Mesodermal cell (in vitro differentiated cells): ENCODE data around the gene POU2F1.

Experiments
- H3K27ac ChIP-seq: 2 replicates; pipeline ENCODE4 v1.7.0; 2013; ENCODE audit warnings: mild to moderate bottlenecking, low read depth, low read length, moderate library complexity; ENCODE audit not compliant: severe bottlenecking
- H3K36me3 ChIP-seq: 2 replicates; pipeline ENCODE4 v1.7.1; 2013; ENCODE audit warnings: mild to moderate bottlenecking, low read length, moderate library complexity; ENCODE audit not compliant: control insufficient read depth, insufficient read depth
- H3K4me1 ChIP-seq: one replicate; pipeline ENCODE4 v1.7.1; 2013; ENCODE audit warnings: mild to moderate bottlenecking, low read length; ENCODE audit not compliant: insufficient read depth, control insufficient read depth, poor library complexity, severe bottlenecking
- H3K4me3 ChIP-seq: 2 replicates; pipeline ENCODE4 v1.7.0; 2013; ENCODE audit warnings: low read length, control low read depth, mild to moderate bottlenecking; ENCODE audit not compliant: insufficient read depth, poor library complexity, severe bottlenecking; ENCODE audit errors: extremely low read depth
- H3K9me3 ChIP-seq: 2 replicates; pipeline ENCODE4 v1.7.1; 2013; ENCODE audit warnings: mild to moderate bottlenecking, low read length, moderate library complexity; ENCODE audit not compliant: control insufficient read depth
- WGBS, 2 experiments: methylation state at CpG; one replicate each; pipeline ENCODE4 v1.1.5; 2013; ENCODE audit warnings: missing lambda C conversion rate in 2 of 2; ENCODE audit not compliant: insufficient coverage in 2 of 2; 5-methylcytosine and 5-hydroxymethylcytosine counted together

The POU2F1 gene

DNA sequence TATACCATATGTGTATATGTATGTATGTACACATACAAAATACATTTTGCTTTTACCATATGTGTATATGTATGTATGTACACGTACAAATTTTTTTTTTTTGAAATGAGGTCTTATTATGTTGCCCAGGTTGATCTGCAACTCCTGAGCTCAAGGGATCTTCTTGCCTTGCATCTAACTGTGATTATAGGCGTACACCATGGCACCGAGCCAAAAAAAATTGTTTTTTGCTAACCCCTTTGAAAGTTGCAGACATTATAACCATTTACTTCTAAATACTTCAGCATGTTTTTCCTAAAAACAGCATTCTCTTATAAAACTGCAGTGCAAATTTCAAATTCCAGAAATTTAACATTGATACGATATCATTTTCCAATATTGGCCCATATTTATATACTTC lies 147.0 kb downstream of the POU2F1 start:
- Histone ChIP-seq H3K4me1 (no peaks in the 10 kb centered on the region), H3K4me3 (no peak overlapping the region), H3K27ac (no peak overlapping the region), H3K9me3 (no peaks in the 10 kb centered on the region), H3K36me3 (peaks cover 17% of the 10 kb centered on the region)
- WGBS, 2 experiments: 96 to 100% methylated on average over 2 to 4 of the region's 4 CpGs

DNA sequence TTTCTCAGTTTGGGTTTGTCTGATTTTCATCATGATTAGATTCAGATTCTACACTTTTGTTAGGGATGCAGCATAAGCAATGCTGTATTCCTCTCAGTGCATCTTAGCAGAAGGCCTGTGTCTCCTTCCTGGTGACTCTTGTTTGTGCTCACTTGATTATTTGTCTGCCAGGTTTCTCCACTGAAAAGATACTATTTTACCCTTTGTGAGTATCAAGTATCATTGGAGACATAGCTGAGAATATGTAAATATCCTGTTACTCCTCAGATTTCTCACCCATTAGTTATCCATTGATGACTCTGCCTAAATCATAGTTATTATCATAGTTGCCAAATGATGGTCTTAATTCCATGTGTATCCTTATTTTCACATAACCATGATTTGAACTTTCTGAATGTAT lies 148.5 kb downstream of the POU2F1 start:
- Histone ChIP-seq H3K4me3 (no peak overlapping the region), H3K9me3 (no peaks in the 10 kb centered on the region), H3K4me1 (no peaks in the 10 kb centered on the region), H3K27ac (no peak overlapping the region), H3K36me3 (peaks cover 17% of the 10 kb centered on the region)

GRCh38 chr1:167369933-167370332 lies 149.2 kb downstream of the POU2F1 start:
- Histone ChIP-seq H3K4me3 (no peak overlapping the region), H3K9me3 (no peaks in the 10 kb centered on the region), H3K4me1 (no peaks in the 10 kb centered on the region), H3K27ac (no peak overlapping the region), H3K36me3 (peaks cover 17% of the 10 kb centered on the region)
- WGBS, 2 experiments: no CpG with 5 or more reads among the region's 4 CpGs

DNA sequence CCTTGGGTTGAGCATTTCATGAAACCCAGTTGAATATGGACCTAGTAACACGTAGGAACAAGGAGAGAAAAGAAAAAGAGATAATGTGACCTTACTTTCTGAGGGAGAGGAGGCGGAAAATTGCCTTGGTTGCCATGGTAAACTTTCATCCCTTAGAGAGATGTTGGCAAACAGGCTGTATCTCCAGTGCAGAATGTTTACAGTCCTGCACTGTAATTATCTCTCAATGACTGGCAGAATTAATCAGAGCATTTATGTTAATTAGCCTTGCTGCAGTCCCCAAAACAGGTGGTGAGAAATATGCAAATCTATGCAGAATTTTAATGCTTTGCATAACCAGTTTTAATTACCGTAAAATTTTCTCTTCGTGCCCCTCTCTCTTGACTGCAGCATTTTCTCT lies 150.3 kb downstream of the POU2F1 start:
- no peaks in the 10 kb centered on the region for H3K9me3 ChIP-seq
- WGBS, 2 experiments: 92% methylated on average over 2 to 4 of the region's 4 CpGs
- peaks cover 12% of the 10 kb centered on the region for H3K36me3 ChIP-seq
- no peak overlapping the region for H3K27ac ChIP-seq
- H3K4me3 ChIP-seq: no peak overlapping the region
- no peaks in the 10 kb centered on the region for H3K4me1 ChIP-seq

- WGBS, 2 experiments: 38 to 71% methylated on average over 1 of the region's 1 CpG
- Histone ChIP-seq H3K4me1 (no peaks in the 10 kb centered on the region), H3K36me3 (peaks cover 18% of the 10 kb centered on the region), H3K27ac (no peak overlapping the region), H3K4me3 (no peak overlapping the region), H3K9me3 (no peaks in the 10 kb centered on the region)
Observed at GRCh38 chr1:167373398-167373797, 152.7 kb downstream of the POU2F1 start.

DNA sequence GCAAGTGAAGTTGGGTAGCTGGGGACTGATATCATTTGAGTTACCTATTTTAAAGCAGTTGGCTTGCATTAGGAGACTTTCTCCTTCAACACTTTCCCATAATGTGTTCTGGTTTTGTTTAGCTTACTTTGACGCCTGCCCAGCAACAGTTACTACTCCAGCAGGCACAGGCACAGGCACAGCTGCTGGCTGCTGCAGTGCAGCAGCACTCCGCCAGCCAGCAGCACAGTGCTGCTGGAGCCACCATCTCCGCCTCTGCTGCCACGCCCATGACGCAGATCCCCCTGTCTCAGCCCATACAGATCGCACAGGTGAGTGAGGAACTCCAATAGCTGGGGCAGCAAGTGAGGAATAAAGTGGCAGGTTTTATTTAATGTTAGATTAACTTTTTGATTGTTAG lies 153.3 kb downstream of the POU2F1 start:
- Histone ChIP-seq H3K4me1 (no peaks in the 10 kb centered on the region), H3K36me3 (peaks cover 18% of the 10 kb centered on the region), H3K27ac (no peak overlapping the region), H3K9me3 (no peaks in the 10 kb centered on the region), H3K4me3 (no peak overlapping the region)
- WGBS, 2 experiments: 89 to 90% methylated on average over 5 to 6 of the region's 6 CpGs

DNA sequence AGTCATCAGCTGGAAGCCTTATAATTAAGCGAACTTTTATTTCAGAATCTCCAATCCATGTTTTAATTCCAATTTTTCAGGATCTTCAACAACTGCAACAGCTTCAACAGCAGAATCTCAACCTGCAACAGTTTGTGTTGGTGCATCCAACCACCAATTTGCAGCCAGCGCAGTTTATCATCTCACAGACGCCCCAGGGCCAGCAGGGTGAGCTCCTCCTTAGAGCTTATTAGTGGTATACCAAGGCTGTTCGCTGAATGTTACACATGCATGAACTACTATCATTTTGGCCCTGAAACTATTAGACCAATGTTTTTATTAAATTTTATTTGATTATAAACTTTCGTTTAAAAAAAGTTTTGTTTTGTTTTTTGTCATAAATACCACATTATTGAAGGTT lies 155.3 kb downstream of the POU2F1 start:
- Histone ChIP-seq H3K36me3 (peaks cover 18% of the 10 kb centered on the region), H3K4me3 (no peak overlapping the region), H3K9me3 (no peaks in the 10 kb centered on the region), H3K27ac (no peak overlapping the region), H3K4me1 (no peaks in the 10 kb centered on the region)
- WGBS, 2 experiments: 81% methylated on average over 2 to 3 of the region's 5 CpGs

- H3K27ac ChIP-seq: no peak overlapping the region
- H3K9me3 ChIP-seq: no peaks in the 10 kb centered on the region
- H3K36me3 ChIP-seq: peaks cover 43% of the 10 kb centered on the region
- H3K4me1 ChIP-seq: no peaks in the 10 kb centered on the region
- H3K4me3 ChIP-seq: no peak overlapping the region
- 93 to 94% methylated on average over 4 to 5 of the region's 7 CpGs for WGBS, 2 experiments
Observed at GRCh38 chr1:167387251-167387910, 166.7 kb downstream of the POU2F1 start.

GRCh38 chr1:167388976-167389375 lies 168.3 kb downstream of the POU2F1 start:
- no peaks in the 10 kb centered on the region for H3K4me1 ChIP-seq
- no CpG with 5 or more reads among the region's 1 CpG for WGBS, 2 experiments
- H3K4me3 ChIP-seq: no peak overlapping the region
- H3K27ac ChIP-seq: no peak overlapping the region
- H3K9me3 ChIP-seq: no peaks in the 10 kb centered on the region
- peaks cover 38% of the 10 kb centered on the region for H3K36me3 ChIP-seq

- Histone ChIP-seq H3K36me3 (peaks cover 30% of the 10 kb centered on the region), H3K9me3 (no peaks in the 10 kb centered on the region), H3K27ac (no peak overlapping the region), H3K4me3 (no peak overlapping the region), H3K4me1 (no peaks in the 10 kb centered on the region)
- WGBS, 2 experiments: 93 to 95% methylated on average over 2 to 4 of the region's 7 CpGs
Observed at GRCh38 chr1:167392200-167392696, 171.6 kb downstream of the POU2F1 start.

GRCh38 chr1:167400359-167400953 lies 179.8 kb downstream of the POU2F1 start:
- Histone ChIP-seq H3K9me3 (no peaks in the 10 kb centered on the region), H3K4me3 (no peak overlapping the region), H3K4me1 (no peaks in the 10 kb centered on the region), H3K27ac (no peak overlapping the region), H3K36me3 (peaks cover 40% of the 10 kb centered on the region)
- WGBS, 2 experiments: 88 to 96% methylated on average over 1 to 2 of the region's 2 CpGs
